Neural progenitor cell (in vitro differentiated cells): Measurements from ENCODE around the gene SMPX.

Experiments
- CTCF ChIP-seq: fragments of 200-600 bp; sonication (generic); IDR thresholded peaks from 2 replicates; pipeline ENCODE4 v1.5.1; 2017; ENCODE audit warnings: antibody characterized with exemption, mild to moderate bottlenecking
- EZH2 ChIP-seq: fragments of 200-600 bp; sonication (generic); IDR thresholded peaks from 2 replicates; pipeline ENCODE4 v1.6.1; 2017; ENCODE audit warnings: antibody characterized with exemption, mild to moderate bottlenecking, moderate library complexity
- EZH2phosphoT487 ChIP-seq: fragments of 200-600 bp; sonication (generic); IDR thresholded peaks from 2 replicates; pipeline ENCODE4 v1.6.1; 2017; ENCODE audit warnings: antibody characterized with exemption

- TF ChIP-seq CTCF (no peak), EZH2phosphoT487 (no peak), EZH2 (no peak)
Observed at GRCh38 chrX:21744060-21744459, 13.9 kb downstream of the SMPX start.
